Skeletal muscle satellite cell (primary cell): ENCODE data around the gene ZDHHC14.
"Not testable (repeated sequence)": the region's sequence is repeated elsewhere in the genome, so short reads cannot be mapped to it uniquely, and the experiment has no call there.

Experiments used
- H3K27me3 ChIP-seq: 2 replicates; pipeline ENCODE4 v1.7.0; 2013; ENCODE audit warnings: low read length; ENCODE audit not compliant: control insufficient read depth, insufficient read depth
- H3K36me3 ChIP-seq: 2 replicates; pipeline ENCODE4 v1.7.0; 2013; ENCODE audit warnings: mild to moderate bottlenecking, control low read depth, low read length; ENCODE audit not compliant: insufficient read depth
- H3K4me1 ChIP-seq: 2 replicates; pipeline ENCODE4 v1.7.0; 2013; ENCODE audit warnings: low read length; ENCODE audit not compliant: control insufficient read depth, insufficient read depth
- H3K4me2 ChIP-seq: 2 replicates; pipeline ENCODE4 v1.7.0; 2013; ENCODE audit warnings: mild to moderate bottlenecking, low read length
- H3K4me3 ChIP-seq: 2 replicates; pipeline ENCODE4 v1.7.0; 2013; ENCODE audit warnings: low read length
- H3K9ac ChIP-seq: 2 replicates; pipeline ENCODE4 v1.7.0; 2013; ENCODE audit warnings: mild to moderate bottlenecking, low read depth, low read length, moderate library complexity
- H3K9me3 ChIP-seq: replicated peaks from 2 replicates; pipeline ENCODE4 v1.7.0; 2013; ENCODE audit warnings: mild to moderate bottlenecking, control low read depth, low read length

The ZDHHC14 gene

GRCh38 chr6:157557559-157557958, 176.6 kb downstream of the ZDHHC14 start:
- H3K9me3 ChIP-seq: no peaks in the 10 kb centered on the region
- no peak overlapping the region for H3K9ac ChIP-seq
- no peak overlapping the region for H3K4me2 ChIP-seq
- no peaks in the 10 kb centered on the region for H3K27me3 ChIP-seq
- no peaks in the 10 kb centered on the region for H3K36me3 ChIP-seq
- H3K4me3 ChIP-seq: no peak overlapping the region
- H3K4me1 ChIP-seq: no peaks in the 10 kb centered on the region

- no peak overlapping the region for H3K4me2 ChIP-seq
- H3K9ac ChIP-seq: no peak overlapping the region
- no peaks in the 10 kb centered on the region for H3K27me3 ChIP-seq
- H3K36me3 ChIP-seq: no peaks in the 10 kb centered on the region
- no peaks in the 10 kb centered on the region for H3K9me3 ChIP-seq
- H3K4me1 ChIP-seq: no peaks in the 10 kb centered on the region
- H3K4me3 ChIP-seq: no peak overlapping the region
Observed at GRCh38 chr6:157558049-157558448, 177.1 kb downstream of the ZDHHC14 start.

- no peaks in the 10 kb centered on the region for H3K36me3 ChIP-seq
- H3K27me3 ChIP-seq: no peaks in the 10 kb centered on the region
- no peaks in the 10 kb centered on the region for H3K9me3 ChIP-seq
- H3K4me1 ChIP-seq: no peaks in the 10 kb centered on the region
- H3K4me3 ChIP-seq: no peak overlapping the region
- H3K9ac ChIP-seq: no peak overlapping the region
- H3K4me2 ChIP-seq: no peak overlapping the region
Observed at GRCh38 chr6:157558487-157559200, 177.7 kb downstream of the ZDHHC14 start.

GRCh38 chr6:157559201-157559756, 178.3 kb downstream of the ZDHHC14 start:
- H3K4me1 ChIP-seq: no peaks in the 10 kb centered on the region
- no peaks in the 10 kb centered on the region for H3K9me3 ChIP-seq
- H3K9ac ChIP-seq: no peak overlapping the region
- no peak overlapping the region for H3K4me3 ChIP-seq
- no peaks in the 10 kb centered on the region for H3K27me3 ChIP-seq
- H3K4me2 ChIP-seq: no peak overlapping the region
- H3K36me3 ChIP-seq: no peaks in the 10 kb centered on the region

GRCh38 chr6:157560063-157560462, 179.1 kb downstream of the ZDHHC14 start:
- not testable (repeated sequence) for H3K4me3 ChIP-seq, H3K9ac ChIP-seq, H3K9me3 ChIP-seq, H3K4me1 ChIP-seq, H3K27me3 ChIP-seq, H3K4me2 ChIP-seq, H3K36me3 ChIP-seq

GRCh38 chr6:157560691-157561413, 179.9 kb downstream of the ZDHHC14 start:
- Histone ChIP-seq H3K9ac (no peak overlapping the region), H3K4me3 (no peak overlapping the region), H3K9me3 (no peaks in the 10 kb centered on the region), H3K4me1 (no peaks in the 10 kb centered on the region), H3K4me2 (no peak overlapping the region), H3K27me3 (no peaks in the 10 kb centered on the region), H3K36me3 (no peaks in the 10 kb centered on the region)

GRCh38 chr6:157561414-157561790, 180.4 kb downstream of the ZDHHC14 start:
- no peaks in the 10 kb centered on the region for H3K36me3 ChIP-seq
- no peaks in the 10 kb centered on the region for H3K4me1 ChIP-seq
- H3K4me2 ChIP-seq: no peak overlapping the region
- no peaks in the 10 kb centered on the region for H3K27me3 ChIP-seq
- no peak overlapping the region for H3K4me3 ChIP-seq
- no peaks in the 10 kb centered on the region for H3K9me3 ChIP-seq
- no peak overlapping the region for H3K9ac ChIP-seq

GRCh38 chr6:157561929-157562810, 181.2 kb downstream of the ZDHHC14 start:
- Histone ChIP-seq H3K4me1 (no peaks in the 10 kb centered on the region), H3K4me3 (no peak overlapping the region), H3K36me3 (no peaks in the 10 kb centered on the region), H3K4me2 (no peak overlapping the region), H3K9me3 (no peaks in the 10 kb centered on the region), H3K27me3 (no peaks in the 10 kb centered on the region), H3K9ac (no peak overlapping the region)

GRCh38 chr6:157562997-157563396, 182.0 kb downstream of the ZDHHC14 start:
- Histone ChIP-seq H3K4me3 (no peak overlapping the region), H3K36me3 (no peaks in the 10 kb centered on the region), H3K9me3 (no peaks in the 10 kb centered on the region), H3K9ac (no peak overlapping the region), H3K4me1 (no peaks in the 10 kb centered on the region), H3K27me3 (no peaks in the 10 kb centered on the region), H3K4me2 (no peak overlapping the region)

- H3K9ac ChIP-seq: no peak overlapping the region
- no peaks in the 10 kb centered on the region for H3K9me3 ChIP-seq
- no peaks in the 10 kb centered on the region for H3K36me3 ChIP-seq
- H3K4me3 ChIP-seq: no peak overlapping the region
- no peaks in the 10 kb centered on the region for H3K27me3 ChIP-seq
- H3K4me2 ChIP-seq: no peak overlapping the region
- no peaks in the 10 kb centered on the region for H3K4me1 ChIP-seq
Observed at GRCh38 chr6:157563611-157564284, 182.8 kb downstream of the ZDHHC14 start.

GRCh38 chr6:157568702-157569101, 187.7 kb downstream of the ZDHHC14 start:
- Histone ChIP-seq H3K4me1 (no peaks in the 10 kb centered on the region), H3K4me3 (no peak overlapping the region), H3K9me3 (no peaks in the 10 kb centered on the region), H3K27me3 (no peaks in the 10 kb centered on the region), H3K4me2 (no peak overlapping the region), H3K9ac (no peak overlapping the region), H3K36me3 (no peaks in the 10 kb centered on the region)
